ENCODE measurements around the gene TTC21A.
"Not testable (repeated sequence)": the region's sequence is repeated elsewhere in the genome, so short reads cannot be mapped to it uniquely, and the experiment has no call there.

Gene TTC21A

GRCh38 chr3:39107388-39108199 lies at the start of gene TTC21A, which contains the start of gene GORASP1:
Gene TTC21A (plus strand): TSS chr3:39107680. CDS start chr3:39107838, 158 bp downstream.
Gene GORASP1 (minus strand): TSS chr3:39107627. CDS start chr3:39107541, 86 bp downstream.
- peak; percentile 60 for DNase-seq (ENCODE audit: low spot score)

GRCh38 chr3:39061228-39061627 lies 46.3 kb upstream of the TTC21A start:
- DNase-seq (ENCODE audit: low spot score) = not testable (repeated sequence)

GRCh38 chr3:39062180-39062579 lies 45.3 kb upstream of the TTC21A start:
- no peak for DNase-seq (ENCODE audit: low spot score)

GRCh38 chr3:39063143-39063542 lies 44.3 kb upstream of the TTC21A start:
- no peak for DNase-seq (ENCODE audit: low spot score)

GRCh38 chr3:39064646-39065045 lies 42.8 kb upstream of the TTC21A start:
- no peak for DNase-seq (ENCODE audit: low spot score)

- peak; percentile 26 for DNase-seq (ENCODE audit: low spot score)
Measured at GRCh38 chr3:39065197-39065596, 42.3 kb upstream of the TTC21A start.

- DNase-seq (ENCODE audit: low spot score) = no peak
Measured at GRCh38 chr3:39067286-39067685, 40.2 kb upstream of the TTC21A start.

GRCh38 chr3:39068556-39068955 lies 38.9 kb upstream of the TTC21A start:
- no peak for DNase-seq (ENCODE audit: low spot score)

GRCh38 chr3:39075910-39076309 lies 31.6 kb upstream of the TTC21A start:
- no peak for DNase-seq (ENCODE audit: low spot score)

GRCh38 chr3:39079530-39079929 lies 27.9 kb upstream of the TTC21A start:
- DNase-seq (ENCODE audit: low spot score) = no peak

GRCh38 chr3:39080026-39080425 lies 27.5 kb upstream of the TTC21A start:
- no peak for DNase-seq (ENCODE audit: low spot score)

GRCh38 chr3:39082666-39083313 lies 24.7 kb upstream of the TTC21A start:
- no peak for DNase-seq (ENCODE audit: low spot score)

GRCh38 chr3:39086144-39086543 lies 21.3 kb upstream of the TTC21A start:
- DNase-seq (ENCODE audit: low spot score) = no peak

- DNase-seq (ENCODE audit: low spot score) = no peak
Measured at GRCh38 chr3:39088456-39088855, 19.0 kb upstream of the TTC21A start.

GRCh38 chr3:39088889-39089288 lies 18.6 kb upstream of the TTC21A start:
- no peak for DNase-seq (ENCODE audit: low spot score)

- no peak for DNase-seq (ENCODE audit: low spot score)
Measured at GRCh38 chr3:39090922-39091321, 16.6 kb upstream of the TTC21A start.

- DNase-seq (ENCODE audit: low spot score) = no peak
Measured at GRCh38 chr3:39094851-39095677, 12.4 kb upstream of the TTC21A start.

- no peak for DNase-seq (ENCODE audit: low spot score)
Measured at GRCh38 chr3:39095778-39096177, 11.7 kb upstream of the TTC21A start.

GRCh38 chr3:39096775-39097174 lies 10.7 kb upstream of the TTC21A start:
- DNase-seq (ENCODE audit: low spot score) = no peak

- no peak for DNase-seq (ENCODE audit: low spot score)
Measured at GRCh38 chr3:39097716-39098472, 9.6 kb upstream of the TTC21A start.

- DNase-seq (ENCODE audit: low spot score) = no peak
Measured at GRCh38 chr3:39098473-39099000, 8.9 kb upstream of the TTC21A start.

- no peak for DNase-seq (ENCODE audit: low spot score)
Measured at GRCh38 chr3:39099242-39099641, 8.2 kb upstream of the TTC21A start.

All from CD4-positive, alpha-beta T cell treated with Interleukin-15 for 4 hours (primary cell).